GM18867 (cell line): ENCODE data around the gene A4GALT.

ENCODE experiments used
- ATAC-seq: cut with Tn5 transposase; IDR thresholded peaks from one replicate; pipeline ENCODE4 v1.9.1; 2021; ENCODE audit warnings: mild to moderate bottlenecking, moderate library complexity; ENCODE audit not compliant: unreplicated experiment

Gene A4GALT

GRCh38 chr22:42653999-42654398 lies 66.7 kb downstream of the A4GALT start:
- no peak for ATAC-seq

GRCh38 chr22:42651134-42651533 lies 69.5 kb downstream of the A4GALT start:
- no peak for ATAC-seq

GRCh38 chr22:42649246-42650099 lies 71.2 kb downstream of the A4GALT start, which contains the start of gene CYB5R3:
TSS of gene CYB5R3 (minus strand) at chr22:42649392. CDS start at chr22:42649315, 77 bp downstream.
- peak; percentile 54 for ATAC-seq

GRCh38 chr22:42648368-42649245 lies 72.1 kb downstream of the A4GALT start:
- ATAC-seq, result peak; percentile 42

GRCh38 chr22:42648017-42648367 lies 72.7 kb downstream of the A4GALT start:
- ATAC-seq, result no peak

GRCh38 chr22:42646569-42647525 lies 73.8 kb downstream of the A4GALT start:
- no peak for ATAC-seq

- no peak for ATAC-seq
These were observed 74.6 kb downstream of the A4GALT start for GRCh38 chr22:42645938-42646568.

- ATAC-seq, result no peak
These were observed 75.2 kb downstream of the A4GALT start for GRCh38 chr22:42645341-42645937.

- no peak for ATAC-seq
These were observed 76.0 kb downstream of the A4GALT start for GRCh38 chr22:42644422-42645340.

GRCh38 chr22:42643634-42644421 lies 76.8 kb downstream of the A4GALT start:
- no peak for ATAC-seq

- ATAC-seq, result no peak
These were observed 77.7 kb downstream of the A4GALT start for GRCh38 chr22:42642806-42643633.
